HG03575 (cell line): ENCODE results near the gene IMMP2L.

ENCODE experiments used
- ATAC-seq: cut with Tn5 transposase; IDR thresholded peaks from one replicate; pipeline ENCODE4 v1.9.1; 2021; ENCODE audit not compliant: unreplicated experiment, insufficient number of reproducible peaks, low FRiP score; ENCODE audit errors: extremely low read depth

The IMMP2L gene

DNA sequence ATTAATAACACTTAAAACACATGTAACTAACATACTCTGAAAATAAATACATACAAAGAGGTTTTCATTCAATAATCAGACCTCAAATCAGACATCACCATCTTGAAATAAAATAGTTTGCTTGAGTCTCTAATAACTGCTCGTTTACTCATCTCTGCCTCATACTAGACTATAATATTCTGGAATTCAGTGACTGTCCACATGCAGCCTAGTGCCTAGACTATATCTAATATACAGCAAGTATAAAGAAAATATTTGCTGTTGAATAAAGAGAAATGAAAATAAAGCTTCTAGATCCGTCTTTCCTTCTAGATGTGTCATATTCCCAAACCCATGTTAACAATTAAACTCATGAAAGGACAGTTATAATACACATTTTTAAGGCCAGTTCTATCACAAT is 707.6 kb downstream of the IMMP2L start:
- ATAC-seq = no peak

DNA sequence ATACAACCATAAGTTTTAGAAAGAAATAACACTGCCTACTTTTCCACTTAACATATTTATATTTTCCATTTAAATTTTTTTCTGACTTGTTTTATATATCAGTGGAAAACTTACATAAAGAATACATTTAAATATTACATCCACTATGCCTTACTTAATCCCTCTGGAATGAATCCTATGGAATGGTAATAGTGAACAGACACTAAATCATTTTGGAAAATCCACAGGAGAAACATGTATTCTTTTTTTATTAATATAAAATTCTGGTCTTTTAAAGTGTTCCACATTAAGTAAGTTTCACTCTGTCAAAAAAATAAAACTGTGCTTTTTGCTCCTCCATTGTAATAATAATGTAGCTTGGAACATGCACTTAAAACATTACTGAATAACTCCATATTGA is 708.1 kb downstream of the IMMP2L start:
- ATAC-seq = no peak

DNA sequence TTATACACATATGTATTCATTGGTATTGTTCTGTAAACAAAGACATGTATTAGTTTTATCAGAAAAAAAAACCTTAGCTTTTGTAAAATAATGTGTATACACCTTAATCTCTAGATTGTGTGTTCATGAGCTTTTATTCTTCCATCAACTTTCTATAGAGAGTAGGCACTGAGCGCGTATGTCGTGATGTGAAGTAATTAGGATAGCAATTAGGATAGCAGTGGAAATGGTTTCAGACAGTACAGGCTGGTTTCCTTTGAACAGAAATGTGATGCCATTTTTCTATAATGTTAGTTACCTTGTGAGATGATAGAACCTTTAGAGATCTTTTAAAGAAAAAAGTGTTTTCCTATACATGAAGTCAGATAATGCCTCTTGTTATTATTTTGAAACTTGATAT is 709.0 kb downstream of the IMMP2L start:
- ATAC-seq = no peak

DNA sequence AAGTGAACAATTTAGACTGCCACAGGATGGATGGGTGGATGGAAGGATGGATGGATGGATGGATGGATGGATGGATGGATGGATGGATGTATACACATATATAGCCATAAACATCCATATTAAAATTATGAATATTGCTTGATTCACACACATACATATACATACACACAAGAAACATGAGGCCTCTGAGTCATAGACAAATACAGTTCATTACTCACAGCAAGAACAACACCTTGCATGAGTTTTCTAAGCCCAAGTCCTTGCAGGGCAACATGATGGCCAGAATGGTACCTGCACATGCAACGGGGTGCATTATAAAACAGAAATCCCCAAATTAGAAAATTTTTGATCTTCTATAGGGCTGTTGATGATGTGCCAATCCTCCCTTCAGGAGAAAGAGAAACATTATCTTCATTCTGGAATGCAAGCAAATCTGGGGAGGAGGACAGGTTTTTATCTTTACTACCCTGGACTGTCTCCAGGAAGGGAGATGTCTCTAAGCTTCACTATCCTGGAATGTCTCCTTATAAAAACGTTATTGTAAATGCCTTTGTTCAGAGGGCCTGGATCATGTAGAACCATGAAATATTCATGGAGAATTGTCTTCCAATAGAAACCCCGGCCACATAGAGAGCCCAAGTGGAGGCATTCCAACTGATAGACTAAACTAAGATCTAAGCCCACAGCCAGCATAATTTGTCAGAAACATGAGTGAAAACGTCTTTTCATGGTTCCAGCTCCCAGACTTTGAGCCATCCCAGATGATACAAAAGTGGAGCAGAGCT is 709.9 kb downstream of the IMMP2L start:
- no peak for ATAC-seq

DNA sequence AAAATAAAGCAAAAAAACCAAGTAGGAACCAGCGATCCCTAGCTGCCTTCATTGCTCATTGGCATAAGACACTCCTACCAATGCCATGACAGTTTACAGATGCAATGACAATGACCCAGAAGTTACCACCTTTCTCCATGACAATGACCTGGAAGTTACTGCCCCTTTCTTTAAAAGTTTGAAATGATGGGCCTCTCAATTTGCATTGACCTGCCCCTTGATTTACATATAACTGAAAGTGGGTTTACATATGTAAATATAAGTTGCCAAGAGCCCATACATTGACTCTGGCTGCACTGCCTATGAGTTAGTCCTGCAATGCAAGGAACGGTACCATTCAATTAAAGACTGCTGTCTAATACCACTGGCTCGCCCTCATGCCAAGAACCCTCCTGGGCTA is 712.1 kb downstream of the IMMP2L start:
- no peak for ATAC-seq

DNA sequence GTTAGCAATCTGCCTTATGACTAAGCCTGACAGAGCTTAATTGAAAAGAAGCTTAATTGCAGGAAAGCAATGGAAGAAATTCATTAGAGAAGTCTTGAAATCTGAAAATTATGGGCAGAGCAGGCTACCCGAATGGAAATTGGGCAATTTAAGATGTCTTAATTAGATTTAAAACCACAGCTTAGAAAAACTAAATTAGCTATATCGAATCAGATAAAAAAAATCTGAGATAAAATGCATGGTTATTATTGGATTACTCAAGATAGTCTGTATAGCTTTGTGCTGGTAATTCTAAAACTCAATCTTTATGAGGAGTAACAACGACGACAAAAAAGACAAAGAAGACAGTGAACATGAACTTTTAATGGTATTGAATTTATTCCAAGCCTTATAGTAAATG is 719.5 kb downstream of the IMMP2L start:
- ATAC-seq = no peak

DNA sequence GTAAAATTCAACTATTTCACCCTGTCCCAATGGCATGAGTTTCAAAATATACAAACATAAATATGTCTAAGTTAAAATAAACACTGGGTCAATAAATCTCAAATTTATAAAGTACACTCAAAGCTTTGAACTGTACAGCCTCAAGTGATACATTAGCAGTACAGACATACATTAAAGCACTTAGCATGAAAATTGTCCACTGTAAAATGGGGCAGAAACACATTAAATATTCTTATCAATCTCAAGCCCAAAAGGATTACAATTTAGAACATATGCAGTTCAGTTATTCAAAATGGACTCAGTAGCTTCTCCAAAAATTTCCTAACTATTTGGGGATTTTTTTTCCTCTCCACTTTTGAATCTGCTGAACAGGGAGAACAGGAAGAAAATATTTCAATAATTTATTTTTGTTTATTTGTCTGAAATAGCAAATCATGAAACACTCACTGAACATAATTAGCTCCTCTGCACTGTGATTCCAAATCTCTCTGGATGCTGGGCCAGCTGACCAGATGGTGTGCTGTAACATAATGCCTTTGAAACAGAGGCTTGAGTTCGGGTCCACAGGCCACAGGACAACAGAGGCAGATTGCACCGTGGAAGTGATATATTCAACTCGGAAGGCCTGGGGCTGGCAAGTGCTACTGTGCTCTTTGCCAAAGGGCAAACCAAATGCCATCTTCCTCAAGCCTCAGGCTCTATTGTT is 720.3 kb downstream of the IMMP2L start:
- no peak for ATAC-seq

DNA sequence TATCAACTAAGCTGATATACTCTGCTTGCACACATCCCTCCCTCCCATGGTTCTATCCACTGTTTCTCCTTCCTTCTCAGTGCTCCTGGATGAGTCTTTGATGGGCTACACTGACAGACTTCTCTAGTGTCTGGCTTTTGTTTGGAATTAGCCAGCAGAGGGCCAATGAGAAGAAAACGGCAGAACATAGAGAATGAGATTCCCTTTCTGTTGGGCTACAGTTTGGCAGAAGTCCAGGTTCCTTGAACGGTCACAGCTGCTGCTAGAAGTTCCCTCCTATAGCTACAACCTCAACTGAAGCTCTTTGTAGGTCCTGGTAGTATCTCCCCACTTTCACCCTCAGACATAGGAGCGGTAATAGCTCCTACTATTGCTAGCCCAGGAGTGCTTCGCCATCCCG is 722.4 kb downstream of the IMMP2L start:
- no peak for ATAC-seq

DNA sequence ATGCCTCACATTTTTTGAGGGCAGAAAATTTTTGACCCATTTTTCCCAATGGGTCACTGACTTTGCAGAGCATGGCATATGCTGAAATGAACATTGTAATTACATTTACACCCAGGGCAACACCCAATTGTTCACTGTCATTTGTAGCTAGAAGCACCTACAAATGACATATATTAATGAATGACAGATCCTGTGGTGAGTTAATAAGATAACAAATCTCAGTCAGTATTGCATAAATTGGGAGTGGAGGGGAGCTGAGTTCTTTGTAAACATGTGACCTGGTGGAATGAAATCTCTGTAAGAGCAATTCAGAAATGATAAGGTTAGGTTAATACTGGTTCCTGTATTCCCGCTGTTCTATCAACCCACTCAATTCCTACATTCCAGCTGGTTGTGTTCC is 726.4 kb downstream of the IMMP2L start:
- ATAC-seq = no peak

DNA sequence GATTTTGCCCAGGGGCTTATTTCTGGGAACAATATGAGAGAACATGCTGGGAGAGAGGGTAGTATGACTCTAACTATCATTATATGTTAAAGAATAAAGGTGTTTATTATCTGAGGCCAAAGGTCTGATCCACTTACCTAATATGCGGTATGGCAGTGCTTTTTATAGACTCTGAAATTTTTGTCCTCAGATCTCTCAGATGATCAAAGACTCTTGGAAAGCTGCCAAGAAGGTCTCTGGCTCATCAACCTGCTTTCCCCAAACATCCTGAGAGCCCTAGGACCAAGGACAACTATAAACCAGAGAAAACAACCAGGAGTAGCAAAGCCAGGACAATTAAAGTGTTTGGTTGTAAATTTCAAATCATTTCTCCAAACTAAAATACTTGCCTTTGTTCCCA is 727.1 kb downstream of the IMMP2L start:
- no peak for ATAC-seq

DNA sequence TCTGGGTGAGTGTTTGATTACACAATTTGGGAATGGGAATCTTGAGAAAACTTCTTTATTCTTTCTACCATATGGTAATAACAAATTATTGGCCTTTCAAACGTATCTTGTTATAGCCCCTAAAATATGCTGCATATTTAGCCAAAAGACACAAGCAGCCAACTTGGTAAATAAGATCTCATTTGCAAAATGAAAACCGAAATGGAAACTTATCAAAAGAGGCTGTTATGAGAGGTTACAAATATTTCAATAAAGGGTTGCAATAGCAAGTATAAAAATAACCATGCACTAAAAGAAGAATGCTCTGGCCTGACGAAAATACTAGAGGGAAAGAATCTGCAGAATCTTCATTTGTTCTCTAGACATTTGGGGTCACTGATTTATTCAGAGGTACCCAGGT is 730.9 kb downstream of the IMMP2L start:
- ATAC-seq = no peak

DNA sequence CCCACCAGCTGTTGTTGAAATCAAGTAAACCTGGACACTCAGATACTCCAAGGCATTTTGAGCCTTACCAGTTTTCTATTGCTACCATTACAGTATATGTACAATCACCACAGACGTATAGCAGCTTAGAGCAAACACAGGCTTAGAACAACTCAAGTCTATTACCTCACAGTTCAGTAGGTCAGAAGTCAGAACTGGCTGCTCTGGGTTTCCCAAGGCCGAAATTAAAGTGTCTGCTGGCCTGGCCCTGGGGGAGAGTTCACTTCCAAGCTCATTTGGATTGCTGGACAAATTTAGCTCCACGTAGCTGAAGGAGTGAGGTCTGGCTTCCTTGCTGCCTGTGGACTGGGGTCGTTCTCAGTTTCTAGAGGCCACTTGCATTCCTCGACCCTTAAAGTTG is 731.5 kb downstream of the IMMP2L start:
- ATAC-seq = no peak

DNA sequence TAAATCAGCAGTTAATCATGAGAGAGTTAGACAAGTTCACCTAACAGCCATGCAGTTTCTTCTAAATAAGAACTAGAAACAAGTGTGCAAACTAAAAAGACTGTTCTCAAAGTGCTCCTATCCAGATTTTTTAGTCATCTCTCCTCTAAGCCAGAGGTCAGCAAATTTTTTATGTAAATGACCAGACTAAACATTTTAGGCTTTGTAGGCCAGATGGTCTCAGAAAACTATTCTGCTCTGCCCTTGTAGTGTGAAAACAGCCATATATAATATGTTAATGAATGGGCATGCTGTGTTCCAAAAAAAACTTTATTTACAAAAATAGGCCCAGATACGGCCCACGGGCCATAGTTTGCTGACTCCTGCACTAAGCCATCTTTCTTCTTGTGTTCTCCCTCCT is 734.4 kb downstream of the IMMP2L start:
- no peak for ATAC-seq

DNA sequence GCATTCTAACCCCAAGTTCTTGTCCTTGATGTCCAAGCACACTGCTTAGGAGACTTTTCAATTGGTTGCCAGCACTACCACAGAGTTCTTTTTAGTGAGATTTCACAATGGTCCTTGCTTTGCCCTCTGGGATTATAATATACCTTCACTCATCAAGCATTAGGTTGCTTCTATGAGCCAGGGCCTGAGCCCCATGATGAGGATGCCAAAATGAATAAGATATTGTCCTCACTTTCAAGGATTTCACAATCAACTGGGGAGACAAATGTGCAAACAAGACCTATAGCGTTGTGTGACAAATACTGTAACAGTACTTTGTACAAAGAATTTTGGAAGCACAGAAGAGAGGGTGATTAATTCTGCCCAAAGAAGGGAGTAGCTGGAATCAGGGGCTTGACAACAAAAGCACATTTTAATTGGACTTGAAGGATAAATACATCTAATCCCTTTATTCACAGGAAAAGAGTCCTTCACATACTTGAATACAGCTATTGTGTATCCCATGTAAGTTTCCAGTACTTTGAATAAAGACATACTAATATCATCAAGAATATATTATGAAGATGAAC is 734.9 kb downstream of the IMMP2L start:
- no peak for ATAC-seq

DNA sequence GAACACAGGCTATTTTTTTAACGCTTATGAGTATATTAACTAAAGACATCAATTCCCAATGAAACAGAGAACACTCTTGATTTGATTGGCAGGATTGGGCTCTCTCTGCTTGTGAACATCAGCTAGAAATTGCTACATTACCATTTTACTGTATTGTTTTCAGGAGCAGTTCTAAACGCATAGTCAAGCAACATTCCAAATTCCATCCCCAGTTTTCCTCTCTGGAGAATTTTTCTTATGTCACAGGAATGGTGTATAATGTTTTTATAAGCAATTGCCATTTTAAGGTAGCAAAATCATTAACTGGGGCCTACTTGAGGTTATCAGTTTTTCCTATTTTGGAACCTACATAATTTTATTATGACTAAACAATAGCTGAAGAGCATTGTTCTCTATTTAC is 748.3 kb downstream of the IMMP2L start:
- ATAC-seq = no peak

DNA sequence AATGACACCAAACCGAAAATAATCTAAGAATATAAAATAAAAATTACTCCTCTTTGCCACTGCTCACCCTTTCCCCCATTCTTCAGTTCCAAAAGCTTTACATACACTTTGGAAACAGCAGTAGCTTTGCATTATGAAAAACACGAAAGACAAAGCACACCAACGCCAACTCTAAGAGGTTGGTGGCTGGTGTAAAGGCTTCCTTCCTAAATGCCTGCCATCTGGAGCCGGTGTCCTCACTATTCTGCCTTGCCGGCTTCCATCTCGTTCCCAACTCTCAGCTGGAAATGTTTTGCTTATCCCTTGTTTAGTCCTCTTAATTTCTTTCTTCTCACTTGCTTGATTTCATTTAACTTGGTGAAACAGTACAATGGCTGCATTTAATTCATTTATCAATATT is 752.5 kb downstream of the IMMP2L start:
- no peak for ATAC-seq

DNA sequence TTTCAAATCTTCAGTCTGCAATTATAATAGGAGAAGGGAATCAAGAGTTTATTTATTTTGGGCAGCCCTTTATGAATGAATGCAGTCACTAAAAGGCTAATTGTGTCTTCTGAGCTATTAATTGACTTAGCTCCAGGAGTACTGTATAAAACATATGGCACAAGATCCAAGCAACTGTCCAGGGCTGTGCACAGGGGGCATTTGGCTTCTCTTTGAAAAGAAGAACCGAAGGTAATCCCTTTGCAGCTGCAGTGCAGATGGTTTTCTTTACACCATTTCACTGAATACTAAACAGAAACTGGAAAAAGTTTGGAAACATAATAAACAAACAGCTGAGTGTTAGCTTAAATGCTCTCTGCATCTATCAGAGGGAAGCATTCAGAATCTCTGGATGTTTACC is 753.9 kb downstream of the IMMP2L start:
- ATAC-seq = no peak

DNA sequence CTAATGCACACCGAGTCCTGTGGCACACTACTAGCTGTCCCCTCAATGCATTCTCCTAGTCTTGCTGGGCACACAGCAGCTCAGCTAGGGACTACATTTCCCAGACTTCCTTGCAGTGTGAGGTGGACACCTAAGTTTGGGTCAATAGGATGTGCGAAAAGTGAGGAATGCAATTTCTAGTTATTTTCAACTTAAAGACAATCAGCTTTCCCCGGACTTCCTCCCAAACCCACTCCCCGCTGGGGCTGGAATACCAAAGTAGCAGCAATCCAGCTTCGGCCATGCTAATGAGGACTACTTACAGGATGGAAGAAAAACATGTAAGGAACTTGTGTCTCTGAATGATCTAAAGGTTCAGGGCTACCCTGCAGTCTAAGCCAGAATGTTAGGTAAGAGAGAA is 757.8 kb downstream of the IMMP2L start:
- no peak for ATAC-seq

DNA sequence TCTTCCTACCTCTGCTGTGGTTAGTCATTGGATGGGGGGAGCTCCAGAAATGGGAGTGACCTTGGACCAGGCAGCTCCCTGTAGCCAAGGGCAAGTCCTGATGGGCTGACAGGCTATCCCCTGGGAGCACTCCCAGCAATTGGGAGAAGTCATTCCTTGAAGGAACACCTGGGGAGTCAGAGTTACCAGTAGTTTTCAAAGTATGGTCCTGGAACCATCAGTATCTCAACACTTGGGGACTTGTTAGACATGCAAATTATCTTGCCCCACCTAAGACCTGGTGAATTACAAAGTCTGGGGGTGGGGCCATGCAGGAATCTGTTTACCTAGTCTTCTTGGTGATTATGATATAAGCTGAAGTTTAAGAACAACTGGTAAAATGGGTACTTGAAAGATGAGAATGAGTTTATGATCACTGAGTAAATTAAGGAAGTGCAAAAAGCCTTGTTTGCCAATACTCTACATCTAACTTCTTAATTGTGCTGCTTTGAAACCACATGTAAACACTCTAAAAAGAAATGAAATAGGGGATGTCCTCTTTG is 758.6 kb downstream of the IMMP2L start:
- no peak for ATAC-seq

DNA sequence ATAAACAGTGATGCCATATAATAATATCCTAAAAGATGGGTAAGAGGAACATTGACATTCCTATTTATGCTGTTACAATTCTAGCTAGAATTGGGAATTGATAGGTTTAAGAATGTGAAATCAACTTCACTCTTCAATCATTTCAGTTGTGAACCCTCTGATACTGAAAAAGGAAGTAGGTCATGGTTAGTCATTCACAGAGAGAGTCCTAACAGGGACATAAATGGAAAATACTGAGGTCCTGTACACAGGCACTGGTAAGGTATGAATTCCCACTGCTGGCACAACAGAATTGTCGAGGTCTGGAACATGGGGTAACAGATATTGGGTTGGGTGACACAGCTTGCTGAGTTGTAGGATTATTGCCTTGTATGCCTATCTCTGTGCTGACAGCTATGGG is 760.8 kb downstream of the IMMP2L start:
- ATAC-seq = no peak
